PC-3 (cell line): ENCODE data around the gene ZCWPW1. TPM values are rescaled to one million over a fixed set of nuclear protein-coding genes. Genes with fewer than 3 reads are reported as not detected.

Source experiments
- ATAC-seq: fragments of 200-7000 bp; cut with Tn5 transposase; 2 replicates; pipeline ENCODE4 v1.9.1; 2020; ENCODE audit warnings: mild to moderate bottlenecking, moderate library complexity
- BruUV-seq: library from RNA; stranded (reverse); fragments of 400-500 nt; replicated peaks from 2 replicates; lab custom pipeline; 2021; lab: Mats Ljungman, UMichigan
- CTCF ChIA-PET: fragments of 300-600 bp; sonication (Branson Sonifier 250); formaldehyde crosslinking; loops from one replicate; lab custom pipeline; 2022; ENCODE audit warnings: antibody characterized with exemption; lab: Charles Lee
- POLR2A ChIA-PET: fragments of 300-600 bp; sonication (Branson Sonifier 250); formaldehyde crosslinking; loops from one replicate; lab custom pipeline; 2022; ENCODE audit warnings: antibody characterized with exemption; ENCODE audit not compliant: unreplicated experiment; lab: Charles Lee
- DNase-seq: peaks from one replicate; pipeline ENCODE4 v3.0.0-alpha.2; 2015
- H2AFZ ChIP-seq: fragments of 300-600 bp; sonication (generic); 2 replicates; pipeline ENCODE4 v1.6.0; 2016; ENCODE audit warnings: antibody characterized with exemption, low read length
- H3F3A ChIP-seq: fragments of 300-600 bp; sonication (generic); one replicate; pipeline ENCODE4 v1.6.0; 2017; ENCODE audit warnings: antibody characterized with exemption, low read length, control low read depth, mild to moderate bottlenecking; ENCODE audit not compliant: unreplicated experiment
- H3K27ac ChIP-seq: fragments of 300-600 bp; sonication (generic); 2 replicates; pipeline ENCODE4 v1.5.1; 2016; ENCODE audit warnings: mild to moderate bottlenecking, low read length
- H3K27me3 ChIP-seq: fragments of 300-600 bp; sonication (generic); 2 replicates; pipeline ENCODE4 v1.6.1; 2016; ENCODE audit warnings: low read length, mixed read lengths
- H3K36me3 ChIP-seq: fragments of 300-600 bp; sonication (generic); 2 replicates; pipeline ENCODE4 v1.6.1; 2016; ENCODE audit warnings: low read depth, mixed run types, low read length, mixed read lengths
- H3K4me1 ChIP-seq: fragments of 300-600 bp; sonication (generic); 2 replicates; pipeline ENCODE4 v1.5.1; 2016; ENCODE audit warnings: low read length; ENCODE audit not compliant: insufficient read depth
- H3K4me2 ChIP-seq: fragments of 300-600 bp; sonication (generic); 2 replicates; pipeline ENCODE4 v1.6.0; 2016; ENCODE audit warnings: low read length
- H3K4me3 ChIP-seq: fragments of 300-600 bp; sonication (generic); 2 replicates; pipeline ENCODE4 v1.5.1; 2016; ENCODE audit warnings: mild to moderate bottlenecking, low read length, mixed read lengths
- H3K79me2 ChIP-seq: fragments of 300-600 bp; sonication (generic); 2 replicates; pipeline ENCODE4 v1.6.1; 2017; ENCODE audit warnings: low read length, mixed read lengths
- H3K9ac ChIP-seq: fragments of 300-600 bp; sonication (generic); 2 replicates; pipeline ENCODE4 v1.6.0; 2016; ENCODE audit warnings: mild to moderate bottlenecking, low read length
- H3K9me2 ChIP-seq: fragments of 300-600 bp; sonication (generic); replicated peaks from 2 replicates; pipeline ENCODE4 v1.6.1; 2016; ENCODE audit warnings: mixed run types, low read length, mixed read lengths
- H3K9me3 ChIP-seq: fragments of 300-600 bp; sonication (generic); 2 replicates; pipeline ENCODE4 v1.6.1; 2016; ENCODE audit warnings: low read length, mixed read lengths
- H4K20me1 ChIP-seq: fragments of 300-600 bp; sonication (generic); 2 replicates; pipeline ENCODE4 v1.6.1; 2016; ENCODE audit warnings: low read length, mixed read lengths
- EZH2 ChIP-seq: fragments of 300-600 bp; sonication (generic); IDR thresholded peaks from one replicate; pipeline ENCODE4 v1.6.1; 2017; ENCODE audit warnings: antibody characterized with exemption, mild to moderate bottlenecking, low read length; ENCODE audit not compliant: unreplicated experiment
- EZH2phosphoT487 ChIP-seq: fragments of 300-600 bp; sonication (generic); IDR thresholded peaks from 2 replicates; pipeline ENCODE4 v1.6.1; 2018; ENCODE audit warnings: mild to moderate bottlenecking, antibody characterized with exemption, low read length, borderline replicate concordance
- intact Hi-C: fragments of 100-400 bp; cut with micrococcal nuclease; formaldehyde crosslinking; loops from 2 replicates; pipeline ENCODE4 v1.9.0; 2023
- total RNA-seq: library from RNA; depleted of rRNA; stranded (reverse); fragments of >200 nt; gene quantifications from 2 replicates; pipeline ENCODE4 v1.2.3, GENCODE V29; 2014
- TF ChIP-seq, protein P1 (sequence below): fragments of 300-600 bp; sonication (generic); conservative IDR thresholded peaks from 2 replicates; pipeline ENCODE4 v1.5.1; 2017; ENCODE audit warnings: antibody characterized with exemption, low read depth, mild to moderate bottlenecking, low read length

Gene ZCWPW1
- total RNA-seq, 1 experiment from 2014 or later, result 2.2 TPM

DNA sequence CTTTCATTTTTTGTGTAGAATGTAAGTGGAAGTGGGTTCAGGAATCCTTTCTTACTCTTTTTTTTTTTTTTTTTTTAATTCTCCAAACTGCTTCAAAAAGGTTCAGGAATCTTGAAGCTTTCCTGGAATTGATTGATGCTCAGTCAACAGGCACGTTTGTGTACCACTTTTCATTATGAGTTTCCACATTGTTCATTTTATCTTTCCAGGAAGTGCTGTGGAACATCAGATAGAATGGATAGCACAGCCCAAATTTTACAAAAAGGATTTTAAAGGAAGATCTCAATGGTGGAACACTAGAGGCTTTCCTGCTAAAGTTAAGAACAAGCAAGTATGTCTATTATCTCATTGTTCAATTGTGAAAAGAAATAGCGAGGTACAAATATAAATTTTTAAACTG lies 9.7 kb upstream of the ZCWPW1 start:
- Histone ChIP-seq H3K79me2 (peaks cover 27% of the 10 kb centered on the region), H4K20me1 (no peaks in the 10 kb centered on the region), H3K27ac (no peak overlapping the region), H3K9me2 (no peaks in the 10 kb centered on the region), H3K4me3 (no peak overlapping the region), H3K36me3 (peaks cover 15% of the 10 kb centered on the region), H3F3A (peaks cover 9% of the 10 kb centered on the region), H3K4me1 (peaks cover 14% of the 10 kb centered on the region), H2AFZ (no peak overlapping the region), H3K27me3 (no peaks in the 10 kb centered on the region), H3K9me3 (no peaks in the 10 kb centered on the region), H3K4me2 (no peak overlapping the region), H3K9ac (no peak overlapping the region)
- no TSS peak for BruUV-seq
- TF ChIP-seq EZH2, result no peak
- TF ChIP-seq, protein P1, sequence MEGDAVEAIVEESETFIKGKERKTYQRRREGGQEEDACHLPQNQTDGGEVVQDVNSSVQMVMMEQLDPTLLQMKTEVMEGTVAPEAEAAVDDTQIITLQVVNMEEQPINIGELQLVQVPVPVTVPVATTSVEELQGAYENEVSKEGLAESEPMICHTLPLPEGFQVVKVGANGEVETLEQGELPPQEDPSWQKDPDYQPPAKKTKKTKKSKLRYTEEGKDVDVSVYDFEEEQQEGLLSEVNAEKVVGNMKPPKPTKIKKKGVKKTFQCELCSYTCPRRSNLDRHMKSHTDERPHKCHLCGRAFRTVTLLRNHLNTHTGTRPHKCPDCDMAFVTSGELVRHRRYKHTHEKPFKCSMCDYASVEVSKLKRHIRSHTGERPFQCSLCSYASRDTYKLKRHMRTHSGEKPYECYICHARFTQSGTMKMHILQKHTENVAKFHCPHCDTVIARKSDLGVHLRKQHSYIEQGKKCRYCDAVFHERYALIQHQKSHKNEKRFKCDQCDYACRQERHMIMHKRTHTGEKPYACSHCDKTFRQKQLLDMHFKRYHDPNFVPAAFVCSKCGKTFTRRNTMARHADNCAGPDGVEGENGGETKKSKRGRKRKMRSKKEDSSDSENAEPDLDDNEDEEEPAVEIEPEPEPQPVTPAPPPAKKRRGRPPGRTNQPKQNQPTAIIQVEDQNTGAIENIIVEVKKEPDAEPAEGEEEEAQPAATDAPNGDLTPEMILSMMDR, result no peak
- no peak for TF ChIP-seq EZH2phosphoT487
- intact Hi-C loops, result no loop called here
- POLR2A ChIA-PET, result interaction anchor here (0.7 kb wide), 1 partner anchor 1153 kb away, joined by 9 read pairs; no protein-coding TSS in a partner anchor
- no peak for DNase-seq
- no peak for ATAC-seq
- CTCF ChIA-PET, result no interaction called here

DNA sequence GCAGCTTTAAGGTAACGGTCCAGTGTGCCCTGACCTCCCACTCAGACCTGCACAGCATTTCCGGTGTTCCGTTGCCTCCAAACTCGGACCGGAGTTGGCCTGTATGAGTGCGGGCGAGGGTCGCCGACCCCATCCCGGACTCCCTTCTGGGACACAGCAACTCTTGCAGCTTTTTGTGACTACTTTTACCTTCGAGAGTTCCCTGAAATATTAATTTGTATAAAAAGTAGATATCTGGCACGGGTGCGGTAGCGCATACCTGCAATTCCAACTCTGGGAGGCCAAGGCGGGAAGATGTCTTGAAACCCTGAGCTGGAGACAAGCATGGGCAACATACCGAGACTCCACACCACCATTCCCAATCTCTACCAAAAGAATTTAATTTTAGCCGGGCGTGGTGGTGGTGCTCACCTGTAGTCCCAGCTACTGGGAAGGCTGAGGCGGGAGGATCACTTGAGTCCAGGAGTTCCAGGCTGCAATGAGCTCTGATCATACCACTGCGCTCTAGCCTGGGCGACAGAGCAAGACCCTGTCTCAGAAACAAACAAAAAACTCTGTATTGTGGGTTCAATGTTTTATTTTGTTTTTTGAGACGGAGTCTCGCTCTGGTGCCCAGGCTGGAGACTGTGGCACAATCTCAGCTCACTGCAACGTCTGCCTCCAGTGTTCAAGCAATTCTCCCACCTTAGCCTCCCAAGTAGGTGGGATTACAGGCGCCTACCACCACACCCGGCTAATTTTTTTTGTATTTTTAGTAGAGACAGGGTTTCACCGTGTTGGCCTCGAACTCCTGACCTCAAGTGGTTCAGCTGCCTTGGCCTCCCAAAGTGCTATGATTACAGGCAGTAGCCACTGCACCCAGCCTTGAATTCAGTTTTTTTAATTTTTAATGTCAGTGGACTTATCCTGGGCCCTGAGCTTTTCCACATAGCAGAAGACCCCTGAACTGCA lies 8.9 kb upstream of the ZCWPW1 start:
- peaks cover 19% of the 10 kb centered on the region for H3K36me3 ChIP-seq
- no peak overlapping the region; the same call in 1 of the 2 replicates for H3K9ac ChIP-seq
- H3K4me1 ChIP-seq, result peaks cover 14% of the 10 kb centered on the region
- BruUV-seq, result no TSS peak
- peaks cover 9% of the 10 kb centered on the region for H3F3A ChIP-seq
- POLR2A ChIA-PET, result interaction anchor here (0.6 to 1.0 kb wide), 2 partner anchors 42 to 175 kb away, joined by 4 to 5 read pairs; partner anchors contain the start of gene MOSPD3
- no peak for DNase-seq
- H3K4me3 ChIP-seq, result peak overlapping the region; percentile 97; the same call in 1 of the 2 replicates
- peaks cover 35% of the 10 kb centered on the region for H3K79me2 ChIP-seq
- no peak overlapping the region for H2AFZ ChIP-seq
- intact Hi-C loops, result no loop called here
- TF ChIP-seq EZH2 (no peak), EZH2phosphoT487 (no peak)
- TF ChIP-seq, protein P1, result no peak
- H3K9me3 ChIP-seq, result no peaks in the 10 kb centered on the region
- no peaks in the 10 kb centered on the region for H3K27me3 ChIP-seq
- no peak for ATAC-seq
- H4K20me1 ChIP-seq, result no peaks in the 10 kb centered on the region
- H3K9me2 ChIP-seq, result no peaks in the 10 kb centered on the region
- H3K27ac ChIP-seq, result no peak overlapping the region
- CTCF ChIA-PET, result interaction anchor here (0.5 to 0.7 kb wide), 4 partner anchors 28 to 912 kb away, joined by 3 to 6 read pairs (median 4); no protein-coding TSS in a partner anchor
- peak overlapping the region; percentile 97; the same call in 1 of the 2 replicates for H3K4me2 ChIP-seq
